Inferior parietal cortex (tissue), 1 donor: ENCODE measurements around the gene PPFIBP2.

ENCODE experiments used
- DNase-seq: peaks from one replicate; pipeline ENCODE4 v3.0.0-alpha.2; 2016; ENCODE audit errors: extremely low spot score

PPFIBP2 gene

GRCh38 chr11:7696424-7696823 lies 182.6 kb downstream of the PPFIBP2 start:
- no peak for DNase-seq
